HEK293 (cell line): ENCODE results near the gene NUDT13.
A peak's percentile ranks its signal among the peaks of the same experiment; 100 is the strongest.

Experiments used
- BCL11B ChIP-seq: fragments of 450-650 bp; formaldehyde crosslinking; IDR thresholded peaks from 2 replicates; pipeline ENCODE4 v1.5.1; 2016; ENCODE audit warnings: low read depth, missing biosample characterization, missing genetic modification characterization
- KLF17 ChIP-seq: fragments of 450-650 bp; formaldehyde crosslinking; IDR thresholded peaks from 2 replicates; pipeline ENCODE4 v1.5.1; 2016; ENCODE audit warnings: missing biosample characterization, missing genetic modification characterization
- KLF8 ChIP-seq: fragments of 450-650 bp; formaldehyde crosslinking; IDR thresholded peaks from 2 replicates; pipeline ENCODE4 v1.5.1; 2016; ENCODE audit warnings: missing biosample characterization, missing genetic modification characterization
- OSR2 ChIP-seq: fragments of 450-650 bp; formaldehyde crosslinking; IDR thresholded peaks from 2 replicates; pipeline ENCODE4 v1.5.1; 2016; ENCODE audit warnings: missing biosample characterization, missing genetic modification characterization
- SP2 ChIP-seq: fragments of 450-650 bp; formaldehyde crosslinking; IDR thresholded peaks from 2 replicates; pipeline ENCODE4 v1.5.1; 2016; ENCODE audit warnings: missing biosample characterization, missing genetic modification characterization
- SP3 ChIP-seq: fragments of 450-650 bp; formaldehyde crosslinking; IDR thresholded peaks from 2 replicates; pipeline ENCODE4 v1.5.1; 2016; ENCODE audit warnings: missing biosample characterization, missing genetic modification characterization
- YY1 ChIP-seq: fragments of 450-650 bp; formaldehyde crosslinking; IDR thresholded peaks from 2 replicates; pipeline ENCODE4 v1.5.1; 2018; ENCODE audit warnings: missing biosample characterization, missing genetic modification characterization
- ZBTB11 ChIP-seq: fragments of 450-650 bp; formaldehyde crosslinking; conservative IDR thresholded peaks from 2 replicates; pipeline ENCODE4 v1.5.1; 2016; ENCODE audit warnings: low read depth, missing biosample characterization, missing genetic modification characterization
- ZBTB20 ChIP-seq: fragments of 450-650 bp; formaldehyde crosslinking; IDR thresholded peaks from 2 replicates; pipeline ENCODE4 v1.5.1; 2016; ENCODE audit warnings: missing biosample characterization, missing genetic modification characterization
- ZFP3 ChIP-seq: fragments of 450-650 bp; formaldehyde crosslinking; IDR thresholded peaks from 2 replicates; pipeline ENCODE4 v1.5.1; 2016; ENCODE audit warnings: low read depth, missing biosample characterization, missing genetic modification characterization
- ZNF16 ChIP-seq: fragments of 450-650 bp; formaldehyde crosslinking; IDR thresholded peaks from 2 replicates; pipeline ENCODE4 v1.5.1; 2016; ENCODE audit warnings: low read depth, missing biosample characterization, missing genetic modification characterization
- ZNF18 ChIP-seq: fragments of 450-650 bp; formaldehyde crosslinking; IDR thresholded peaks from 2 replicates; pipeline ENCODE4 v1.5.1; 2016; ENCODE audit warnings: missing biosample characterization, missing genetic modification characterization
- ZNF221 ChIP-seq: fragments of 450-650 bp; formaldehyde crosslinking; IDR thresholded peaks from 2 replicates; pipeline ENCODE4 v1.5.1; 2017; ENCODE audit warnings: missing biosample characterization, missing genetic modification characterization, borderline replicate concordance
- ZNF23 ChIP-seq: fragments of 450-650 bp; formaldehyde crosslinking; IDR thresholded peaks from 2 replicates; pipeline ENCODE4 v1.5.1; 2016; ENCODE audit warnings: missing biosample characterization, missing genetic modification characterization, borderline replicate concordance
- ZNF394 ChIP-seq: fragments of 450-650 bp; formaldehyde crosslinking; IDR thresholded peaks from 2 replicates; pipeline ENCODE4 v1.5.1; 2016; ENCODE audit warnings: missing biosample characterization, missing genetic modification characterization, mild to moderate bottlenecking, moderate library complexity, borderline replicate concordance
- ZNF558 ChIP-seq: fragments of 450-650 bp; formaldehyde crosslinking; IDR thresholded peaks from 2 replicates; pipeline ENCODE4 v1.5.1; 2016; ENCODE audit warnings: missing biosample characterization, missing genetic modification characterization
- ZNF626 ChIP-seq: fragments of 450-650 bp; sonication (Bioruptor Pico); formaldehyde crosslinking; IDR thresholded peaks from 2 replicates; pipeline ENCODE4 v1.5.1; 2018; ENCODE audit warnings: missing biosample characterization, missing genetic modification characterization, inconsistent platforms
- ZNF639 ChIP-seq: fragments of 450-650 bp; formaldehyde crosslinking; IDR thresholded peaks from 2 replicates; pipeline ENCODE4 v1.5.1; 2016; ENCODE audit warnings: missing biosample characterization, missing genetic modification characterization
- ZNF658 ChIP-seq: fragments of 450-650 bp; formaldehyde crosslinking; IDR thresholded peaks from 2 replicates; pipeline ENCODE4; 2016; ENCODE audit warnings: missing biosample characterization, missing genetic modification characterization
- ZNF792 ChIP-seq: fragments of 450-650 bp; formaldehyde crosslinking; IDR thresholded peaks from 2 replicates; pipeline ENCODE4 v1.5.1; 2016; ENCODE audit warnings: missing biosample characterization, missing genetic modification characterization
- TF ChIP-seq, protein P1 (sequence below): fragments of 450-650 bp; formaldehyde crosslinking; conservative IDR thresholded peaks from 2 replicates; pipeline ENCODE4 v1.5.1; 2016; ENCODE audit warnings: low read depth, missing biosample characterization, missing genetic modification characterization

The NUDT13 gene

DNA sequence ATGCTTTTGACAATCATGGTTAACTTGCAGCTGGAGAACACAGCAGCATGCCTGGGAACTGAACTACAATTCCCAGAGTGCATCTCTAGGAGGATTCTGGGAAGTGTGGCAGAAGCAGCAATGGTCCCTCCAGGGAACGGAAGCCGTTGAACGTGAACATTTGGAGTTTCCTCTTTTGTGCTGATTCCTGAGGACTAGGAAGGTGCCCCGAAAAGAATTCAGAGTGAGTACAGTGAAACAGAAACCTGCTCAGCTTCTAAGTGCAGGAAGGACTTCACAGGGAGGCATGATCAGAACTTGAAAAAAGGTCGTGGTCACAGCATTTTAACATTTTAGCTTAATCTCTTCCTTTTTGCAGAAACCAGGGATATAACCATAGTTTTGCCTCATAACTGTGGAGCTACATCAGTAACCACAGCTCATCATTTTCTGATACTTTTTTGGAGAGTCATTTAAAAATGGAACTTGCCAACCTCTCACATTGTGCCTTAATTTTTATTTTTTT lies at the start of gene NUDT13 (continued):
- TF ChIP-seq ZBTB11 (tag by site-specific recombination) (peak; percentile 96), ZNF221 (tag by site-specific recombination) (no peak), ZNF23 (tag by site-specific recombination) (no peak), BCL11B (tag by site-specific recombination) (no peak), SP3 (tag by site-specific recombination) (peak; percentile 53), SP2 (tag by site-specific recombination) (no peak), ZNF16 (no peak), KLF17 (tag by site-specific recombination) (no peak), ZNF394 (peak; percentile 28; the same call in 1 of the 2 replicates), ZNF792 (tag by site-specific recombination) (no peak), ZNF626 (tag by site-specific recombination) (no peak), OSR2 (tag by site-specific recombination) (peak; percentile 54; the same call in 1 of the 2 replicates), YY1 (tag by site-specific recombination) (peak; percentile 73; the same call in 1 of the 2 replicates), ZBTB20 (tag by site-specific recombination) (peak; percentile 100), ZNF658 (no peak), ZNF558 (peak; percentile 12; the same call in 1 of the 2 replicates), ZNF18 (tag by site-specific recombination) (no peak), KLF8 (0 out of 2 replicates have a peak, but pooled peaks have one; percentile 25), ZNF639 (no peak; the same call in 1 of the 2 replicates), ZFP3 (no peak)
- TF ChIP-seq, protein P1, sequence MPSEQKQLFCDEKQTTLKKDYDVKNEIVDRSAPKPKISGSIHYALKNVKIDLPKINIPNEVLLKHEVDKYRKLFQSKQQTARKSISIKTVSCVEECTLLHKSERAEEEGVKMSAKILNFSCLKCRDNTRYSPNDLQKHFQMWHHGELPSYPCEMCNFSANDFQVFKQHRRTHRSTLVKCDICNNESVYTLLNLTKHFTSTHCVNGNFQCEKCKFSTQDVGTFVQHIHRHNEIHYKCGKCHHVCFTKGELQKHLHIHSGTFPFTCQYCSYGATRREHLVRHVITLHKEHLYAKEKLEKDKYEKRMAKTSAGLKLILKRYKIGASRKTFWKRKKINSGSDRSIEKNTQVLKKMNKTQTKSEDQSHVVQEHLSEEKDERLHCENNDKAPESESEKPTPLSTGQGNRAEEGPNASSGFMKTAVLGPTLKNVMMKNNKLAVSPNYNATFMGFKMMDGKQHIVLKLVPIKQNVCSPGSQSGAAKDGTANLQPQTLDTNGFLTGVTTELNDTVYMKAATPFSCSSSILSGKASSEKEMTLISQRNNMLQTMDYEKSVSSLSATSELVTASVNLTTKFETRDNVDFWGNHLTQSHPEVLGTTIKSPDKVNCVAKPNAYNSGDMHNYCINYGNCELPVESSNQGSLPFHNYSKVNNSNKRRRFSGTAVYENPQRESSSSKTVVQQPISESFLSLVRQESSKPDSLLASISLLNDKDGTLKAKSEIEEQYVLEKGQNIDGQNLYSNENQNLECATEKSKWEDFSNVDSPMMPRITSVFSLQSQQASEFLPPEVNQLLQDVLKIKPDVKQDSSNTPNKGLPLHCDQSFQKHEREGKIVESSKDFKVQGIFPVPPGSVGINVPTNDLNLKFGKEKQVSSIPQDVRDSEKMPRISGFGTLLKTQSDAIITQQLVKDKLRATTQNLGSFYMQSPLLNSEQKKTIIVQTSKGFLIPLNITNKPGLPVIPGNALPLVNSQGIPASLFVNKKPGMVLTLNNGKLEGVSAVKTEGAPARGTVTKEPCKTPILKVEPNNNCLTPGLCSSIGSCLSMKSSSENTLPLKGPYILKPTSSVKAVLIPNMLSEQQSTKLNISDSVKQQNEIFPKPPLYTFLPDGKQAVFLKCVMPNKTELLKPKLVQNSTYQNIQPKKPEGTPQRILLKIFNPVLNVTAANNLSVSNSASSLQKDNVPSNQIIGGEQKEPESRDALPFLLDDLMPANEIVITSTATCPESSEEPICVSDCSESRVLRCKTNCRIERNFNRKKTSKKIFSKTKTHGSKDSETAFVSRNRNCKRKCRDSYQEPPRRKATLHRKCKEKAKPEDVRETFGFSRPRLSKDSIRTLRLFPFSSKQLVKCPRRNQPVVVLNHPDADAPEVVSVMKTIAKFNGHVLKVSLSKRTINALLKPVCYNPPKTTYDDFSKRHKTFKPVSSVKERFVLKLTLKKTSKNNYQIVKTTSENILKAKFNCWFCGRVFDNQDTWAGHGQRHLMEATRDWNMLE (tag by site-specific recombination): peak; percentile 29; the same call in 1 of the 2 replicates
